Stomach (tissue), 4 donors: ENCODE data around the gene MYOZ2.

Experiments
- EP300 ChIP-seq: sonication (generic); formaldehyde crosslinking; IDR thresholded peaks from one replicate; pipeline ENCODE4 v1.6.1; 2017; ENCODE audit warnings: antibody characterized with exemption
- POLR2A ChIP-seq, 4 donors: fragments of 450-650 bp; IDR thresholded peaks; one replicate each; pipeline ENCODE4 v1.6.1; 2016; ENCODE audit warnings: antibody characterized with exemption in 4 of 4, control low read depth in 2 of 4, mild to moderate bottlenecking in 1 of 4, moderate library complexity in 1 of 4
- TF ChIP-seq, protein P1 (sequence below), 7 experiments: fragments of 450-650 bp in 4 of 7; fragments of 200-600 bp in 3 of 7; sonication (generic) in 3 of 7; IDR thresholded peaks; one replicate each; pipeline ENCODE4 v1.5.1; 2016 to 2019; ENCODE audit warnings: antibody characterized with exemption in 7 of 7, control low read depth in 2 of 7, mild to moderate bottlenecking in 1 of 7

DNA sequence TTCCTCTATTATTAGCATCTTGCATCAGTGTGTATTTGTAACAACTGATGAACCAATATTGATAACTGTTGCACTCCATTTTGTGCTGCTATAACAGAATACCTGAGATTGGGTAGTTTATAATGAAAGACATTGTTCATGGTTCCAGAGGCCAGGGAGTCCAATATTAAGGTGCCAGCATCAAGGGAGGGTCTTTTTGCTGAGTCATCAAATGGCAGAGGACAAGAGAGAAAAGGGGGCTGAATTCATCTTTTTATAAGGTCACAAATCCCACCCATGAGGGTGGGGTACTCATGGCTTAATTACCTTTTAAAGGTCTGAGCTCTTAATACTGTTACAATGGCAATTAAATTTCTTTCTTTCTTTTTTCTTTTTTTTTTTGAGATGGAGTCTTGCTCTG is 7.2 kb downstream of the MYOZ2 start:
- TF ChIP-seq, protein P1, sequence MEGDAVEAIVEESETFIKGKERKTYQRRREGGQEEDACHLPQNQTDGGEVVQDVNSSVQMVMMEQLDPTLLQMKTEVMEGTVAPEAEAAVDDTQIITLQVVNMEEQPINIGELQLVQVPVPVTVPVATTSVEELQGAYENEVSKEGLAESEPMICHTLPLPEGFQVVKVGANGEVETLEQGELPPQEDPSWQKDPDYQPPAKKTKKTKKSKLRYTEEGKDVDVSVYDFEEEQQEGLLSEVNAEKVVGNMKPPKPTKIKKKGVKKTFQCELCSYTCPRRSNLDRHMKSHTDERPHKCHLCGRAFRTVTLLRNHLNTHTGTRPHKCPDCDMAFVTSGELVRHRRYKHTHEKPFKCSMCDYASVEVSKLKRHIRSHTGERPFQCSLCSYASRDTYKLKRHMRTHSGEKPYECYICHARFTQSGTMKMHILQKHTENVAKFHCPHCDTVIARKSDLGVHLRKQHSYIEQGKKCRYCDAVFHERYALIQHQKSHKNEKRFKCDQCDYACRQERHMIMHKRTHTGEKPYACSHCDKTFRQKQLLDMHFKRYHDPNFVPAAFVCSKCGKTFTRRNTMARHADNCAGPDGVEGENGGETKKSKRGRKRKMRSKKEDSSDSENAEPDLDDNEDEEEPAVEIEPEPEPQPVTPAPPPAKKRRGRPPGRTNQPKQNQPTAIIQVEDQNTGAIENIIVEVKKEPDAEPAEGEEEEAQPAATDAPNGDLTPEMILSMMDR (IDR thresholded peaks at IDR 0.05), result no peak
- TF ChIP-seq EP300 (no peak), POLR2A (IDR thresholded peaks at IDR 0.05) (no peak)
